Medulla oblongata (tissue), 1 donor: ENCODE measurements around the gene PPP2R5C.
A peak's percentile ranks its signal among the peaks of the same experiment; 100 is the strongest.

Experiments
- DNase-seq: peaks from one replicate; pipeline ENCODE4 v3.0.0-alpha.2; 2015; ENCODE audit errors: extremely low spot score

Gene PPP2R5C

GRCh38 chr14:101755591-101756324 is 5.8 kb upstream of the PPP2R5C start:
- DNase-seq, result no peak

DNA sequence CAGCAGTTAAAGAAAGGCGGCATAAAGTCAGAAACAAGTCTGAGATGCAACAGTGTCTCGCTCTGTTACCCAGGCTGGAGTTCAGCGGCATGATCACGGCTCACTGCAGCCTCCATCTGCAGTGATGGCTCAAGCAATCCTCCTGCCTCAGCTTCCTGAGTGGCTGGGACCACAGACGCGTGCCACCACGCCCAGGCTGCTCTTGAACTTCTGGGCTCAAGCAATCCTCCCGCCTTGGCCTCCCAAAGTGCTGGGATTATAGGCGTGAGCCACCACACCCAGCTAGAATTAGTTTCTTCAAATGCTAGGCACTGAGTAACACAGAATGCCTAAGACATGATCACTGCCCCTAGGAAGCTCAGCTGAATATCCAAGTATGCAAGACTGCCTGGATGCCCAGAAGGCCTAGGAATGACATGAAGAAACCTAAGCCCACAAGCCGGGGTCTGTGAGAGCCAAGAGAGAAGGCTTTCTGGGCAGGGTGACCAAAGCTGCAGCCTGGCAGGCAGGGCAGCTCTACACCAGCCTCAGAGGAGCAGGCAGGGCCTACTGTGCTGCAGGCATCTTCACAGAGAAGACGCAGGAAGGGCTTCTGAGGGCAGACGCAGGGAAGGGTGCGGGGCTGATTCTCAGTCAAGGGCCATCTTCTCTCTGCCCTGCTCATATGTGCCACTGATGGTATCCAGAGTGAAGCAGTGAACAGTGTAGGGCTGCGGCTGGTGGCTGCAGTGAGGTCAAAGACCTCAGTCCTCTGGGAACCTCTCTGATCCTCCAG is 4.3 kb upstream of the PPP2R5C start:
- DNase-seq, result no peak

DNA sequence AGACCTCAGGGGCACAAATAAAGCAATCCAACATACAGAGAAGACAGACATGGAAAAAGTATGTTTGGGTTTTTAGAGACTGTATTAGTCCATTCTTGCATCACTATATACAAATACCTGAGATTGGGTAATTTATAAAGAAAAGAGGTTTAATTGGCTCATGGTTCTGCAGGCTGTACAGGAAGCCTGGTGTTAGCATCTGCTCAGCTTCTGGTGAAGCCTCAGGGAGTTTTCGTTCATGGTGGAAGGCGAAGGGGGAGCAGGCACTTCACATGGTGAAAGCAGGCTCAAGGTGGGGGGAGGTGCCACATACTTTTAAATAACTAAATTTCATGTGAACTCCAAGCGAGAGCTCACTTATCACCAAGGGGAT is 3.7 kb upstream of the PPP2R5C start:
- DNase-seq, result no peak

GRCh38 chr14:101758913-101759593 is 2.5 kb upstream of the PPP2R5C start:
- DNase-seq, result peak; percentile 26

- DNase-seq, result peak; percentile 98
These were observed 1.1 kb upstream of the PPP2R5C start for GRCh38 chr14:101760138-101761011.

DNA sequence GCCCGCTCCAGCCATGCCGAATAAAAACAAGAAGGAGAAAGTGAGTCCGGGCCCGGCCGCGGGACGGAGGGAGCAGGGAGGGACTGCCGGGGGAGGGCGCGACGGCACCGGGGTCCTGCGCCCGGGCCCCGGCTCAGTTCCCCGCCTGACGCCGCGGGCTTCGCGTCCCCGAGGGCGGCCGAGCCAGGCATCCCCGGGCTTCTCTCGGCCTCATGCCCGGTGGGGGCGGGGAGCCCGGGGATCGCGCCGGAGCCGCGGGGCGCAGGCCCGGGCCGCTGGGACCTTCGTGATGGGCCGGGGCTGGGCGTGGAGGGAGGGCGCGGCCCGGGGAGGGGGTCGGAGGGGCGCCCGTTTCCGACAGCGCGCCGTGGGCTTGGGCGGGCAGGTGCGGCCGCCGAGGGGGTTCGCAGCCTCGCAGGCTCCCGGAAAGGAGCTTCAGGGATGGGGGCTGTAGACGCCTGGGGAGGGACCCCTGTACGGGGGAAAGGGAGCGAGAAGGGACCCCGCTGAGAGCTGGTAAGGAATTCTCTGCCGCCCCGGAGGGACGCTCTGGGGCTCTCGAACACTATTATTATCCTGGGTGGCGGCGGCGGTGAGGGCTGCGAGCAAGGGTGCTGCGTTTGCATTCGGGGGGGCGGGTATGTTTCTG is 496 bp downstream of the PPP2R5C start:
- peak; percentile 37 for DNase-seq

GRCh38 chr14:101762530-101763101 is 1.1 kb downstream of the PPP2R5C start:
- no peak for DNase-seq

- DNase-seq, result no peak
These were observed 2.6 kb downstream of the PPP2R5C start for GRCh38 chr14:101763941-101764709.

DNA sequence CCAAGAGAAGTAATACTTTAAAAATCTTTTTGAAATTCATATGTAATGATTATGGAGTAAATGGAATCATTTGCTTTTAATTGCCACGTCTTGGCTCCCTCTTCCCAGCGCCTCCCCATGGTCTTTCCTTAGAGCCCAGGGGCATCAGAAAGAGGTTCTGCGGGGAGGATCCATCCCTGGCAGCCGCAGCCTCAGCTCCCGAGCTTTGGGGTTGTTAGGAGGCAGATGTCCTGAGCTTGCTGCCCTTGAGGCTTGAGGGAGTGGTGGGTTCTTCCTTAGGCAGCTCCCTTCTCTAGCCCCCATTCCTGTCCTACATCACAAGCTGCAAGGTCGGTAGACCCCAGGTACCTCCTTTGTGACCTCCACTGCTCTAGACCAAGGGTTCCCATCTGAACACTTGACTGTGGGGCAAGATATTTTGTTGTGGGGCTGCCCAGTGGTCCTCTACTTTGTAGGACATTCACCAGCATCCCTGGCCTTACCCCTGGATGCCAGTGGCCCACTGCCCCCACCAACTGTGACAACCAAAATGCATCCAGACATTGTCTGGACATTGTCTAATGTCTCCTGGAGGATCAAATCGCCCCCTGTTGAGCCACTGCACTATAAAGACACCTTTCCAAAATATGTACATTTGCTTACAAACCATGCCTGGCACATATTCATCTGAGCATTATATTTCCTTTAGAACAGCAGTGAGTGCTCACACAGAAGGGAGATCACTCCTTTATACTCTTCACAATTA is 6.3 kb downstream of the PPP2R5C start:
- no peak for DNase-seq

GRCh38 chr14:101770183-101770582 is 8.7 kb downstream of the PPP2R5C start:
- DNase-seq, result no peak

DNA sequence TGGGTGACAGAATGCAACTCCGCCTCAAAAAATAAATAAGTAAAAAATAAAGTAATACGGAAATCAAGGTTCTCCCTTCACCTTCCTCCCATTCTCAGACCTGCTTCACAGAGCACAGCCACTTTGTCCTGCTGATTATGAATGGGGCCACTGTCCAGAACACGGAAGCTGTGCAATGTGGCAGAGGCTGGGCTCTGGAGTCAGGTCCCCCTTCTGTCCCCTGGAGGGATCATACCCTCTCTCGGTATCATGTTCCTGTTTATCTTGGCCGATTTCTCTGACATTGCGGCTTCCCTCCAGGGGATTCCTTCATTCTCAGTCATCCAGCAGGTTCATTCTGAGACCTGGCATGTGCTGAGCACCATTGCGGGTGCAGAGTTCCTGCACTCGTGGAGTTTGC is 11.3 kb downstream of the PPP2R5C start:
- DNase-seq, result no peak

GRCh38 chr14:101773378-101773777 is 11.9 kb downstream of the PPP2R5C start:
- DNase-seq, result no peak

DNA sequence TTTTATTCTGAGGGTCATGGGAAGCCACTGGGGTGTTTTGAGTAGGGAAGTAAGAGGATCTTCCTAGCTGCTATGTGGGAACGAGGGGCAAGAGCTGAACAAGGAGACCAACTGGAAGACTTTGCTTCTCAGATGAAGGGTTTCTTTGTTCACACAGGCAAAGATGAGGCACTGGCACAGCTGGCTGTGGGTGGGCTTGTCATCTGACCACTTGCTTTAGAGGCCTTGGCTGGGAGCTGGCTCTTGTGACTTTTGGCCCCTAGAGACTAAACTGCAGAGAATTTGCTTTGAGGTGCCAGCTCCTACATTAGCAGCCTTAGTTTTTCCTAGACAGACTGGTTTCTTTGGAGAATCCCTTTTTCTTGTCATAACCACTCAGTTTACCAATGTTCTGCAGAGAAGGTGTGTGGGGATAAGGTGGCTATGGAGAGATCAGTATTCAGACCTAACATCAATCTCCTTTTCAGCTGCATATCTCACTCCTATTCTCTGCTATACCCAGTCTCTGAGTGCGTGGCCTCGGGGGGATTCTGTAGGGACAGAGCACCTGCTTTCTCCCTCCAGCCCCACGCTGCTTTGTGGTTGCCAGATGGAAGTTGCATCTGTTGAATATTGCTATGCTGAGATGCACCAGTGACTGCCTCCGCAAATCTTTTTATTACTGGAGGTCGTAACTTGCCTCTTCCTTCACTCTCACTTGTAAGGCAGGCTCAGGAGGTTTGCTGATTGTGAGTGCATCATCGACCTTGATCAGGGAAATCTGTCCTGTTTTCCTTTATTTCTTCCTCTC is 12.7 kb downstream of the PPP2R5C start:
- DNase-seq, result peak; percentile 88

DNA sequence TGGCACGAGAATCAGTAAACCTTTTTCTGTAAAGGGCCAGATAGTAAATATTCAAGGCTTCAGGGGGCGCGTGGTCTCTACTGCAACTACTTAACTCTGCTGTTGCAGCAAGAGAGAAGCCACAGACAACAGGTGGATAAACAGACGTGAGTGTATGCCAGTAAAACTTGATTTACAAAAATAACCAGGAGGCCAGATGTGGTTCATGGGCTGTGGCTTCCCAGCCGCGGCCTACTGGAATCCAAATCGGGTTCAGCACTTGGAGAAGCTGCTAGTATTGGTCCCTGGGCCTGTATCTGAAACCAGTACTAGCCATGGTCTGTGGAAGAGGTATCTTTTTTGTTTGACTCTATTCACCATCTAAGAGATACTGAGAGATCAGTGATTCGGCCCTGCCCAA is 13.3 kb downstream of the PPP2R5C start:
- DNase-seq, result no peak

DNA sequence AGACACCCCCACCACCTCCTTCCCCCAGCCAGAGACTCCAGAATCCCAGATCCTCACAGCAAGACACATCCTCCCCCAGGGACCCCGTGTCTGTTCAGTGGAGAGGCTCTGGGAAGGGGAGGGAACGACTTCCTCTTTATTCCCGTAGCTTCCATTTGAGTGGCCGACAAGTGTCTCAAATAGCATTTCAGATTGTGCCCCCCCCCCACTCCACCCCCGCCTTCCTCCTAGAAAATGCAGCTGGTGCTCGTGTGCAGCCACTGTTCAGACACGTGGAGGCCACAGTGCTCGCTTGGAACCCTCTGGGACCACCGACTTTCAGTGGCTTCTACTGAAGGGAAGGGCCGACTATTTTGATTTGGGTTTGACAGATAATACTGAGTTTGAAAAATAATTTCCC is 14.3 kb downstream of the PPP2R5C start:
- DNase-seq, result no peak

DNA sequence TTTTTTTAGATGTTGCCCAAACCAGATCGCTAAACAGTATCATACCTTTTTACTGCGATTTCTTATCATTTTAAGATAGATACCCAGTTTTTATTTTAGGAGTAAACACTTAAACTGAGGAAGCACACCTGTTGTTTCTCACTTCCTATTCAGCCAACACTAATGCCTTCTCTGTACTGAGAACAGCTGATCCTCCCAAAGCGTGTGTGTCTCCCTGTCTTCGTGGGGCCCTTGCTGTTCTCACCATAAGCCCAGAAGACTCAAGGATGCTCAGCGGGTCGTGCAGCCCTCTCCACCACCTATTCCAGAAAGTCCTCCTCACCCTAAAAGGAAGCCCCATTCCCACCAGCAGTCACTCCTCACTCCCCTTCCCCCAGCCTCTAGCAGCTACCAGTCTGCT is 14.8 kb downstream of the PPP2R5C start:
- DNase-seq, result no peak

DNA sequence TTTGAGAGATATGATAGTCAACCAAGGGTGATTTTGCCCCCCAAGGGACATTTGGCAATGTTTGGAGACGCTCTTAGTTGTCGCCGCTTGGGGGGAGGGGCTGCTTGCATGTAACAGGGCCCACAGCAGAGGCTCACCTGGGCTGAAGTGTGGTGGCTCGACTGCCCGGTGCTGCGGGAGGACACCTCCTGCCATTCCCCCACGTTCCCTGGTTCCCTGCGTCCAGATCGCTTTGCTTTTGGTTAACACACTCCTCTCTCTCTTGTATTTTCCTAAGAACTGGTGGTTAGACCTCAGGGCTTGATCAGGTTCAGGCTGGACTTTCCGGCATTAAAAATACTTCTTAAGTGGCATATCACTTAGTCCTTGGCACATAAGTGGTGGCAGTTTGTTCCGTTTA is 18.9 kb downstream of the PPP2R5C start:
- no peak for DNase-seq

DNA sequence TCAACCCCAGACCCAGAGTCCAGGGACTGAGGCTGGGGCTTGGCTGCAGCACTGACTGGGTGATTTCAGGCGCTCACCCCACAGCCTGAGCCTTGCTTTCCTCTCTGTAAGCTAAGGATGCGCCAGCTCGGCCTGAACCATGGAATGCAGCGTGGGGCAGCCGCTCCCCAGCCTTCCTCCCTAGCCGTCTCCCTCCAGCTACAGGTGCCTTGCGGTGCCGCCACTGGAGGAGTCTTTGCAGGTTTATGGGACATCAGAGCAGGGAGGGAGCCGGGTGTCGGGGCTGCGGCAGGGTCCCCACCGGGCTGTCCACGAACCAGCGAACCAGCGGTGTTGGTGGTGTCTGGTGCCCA is 19.4 kb downstream of the PPP2R5C start:
- no peak for DNase-seq
